UCSD-AML1 (cell line): ENCODE results near the gene NEXN.
"Not testable (repeated sequence)": the region's sequence is repeated elsewhere in the genome, so short reads cannot be mapped to it uniquely, and the experiment has no call there.

ENCODE experiments used
- DNase-seq: peaks from one replicate; lab custom pipeline; 2025; ENCODE audit not compliant: unreplicated experiment; lab: John Stamatoyannopoulos, UW

The NEXN gene

DNA sequence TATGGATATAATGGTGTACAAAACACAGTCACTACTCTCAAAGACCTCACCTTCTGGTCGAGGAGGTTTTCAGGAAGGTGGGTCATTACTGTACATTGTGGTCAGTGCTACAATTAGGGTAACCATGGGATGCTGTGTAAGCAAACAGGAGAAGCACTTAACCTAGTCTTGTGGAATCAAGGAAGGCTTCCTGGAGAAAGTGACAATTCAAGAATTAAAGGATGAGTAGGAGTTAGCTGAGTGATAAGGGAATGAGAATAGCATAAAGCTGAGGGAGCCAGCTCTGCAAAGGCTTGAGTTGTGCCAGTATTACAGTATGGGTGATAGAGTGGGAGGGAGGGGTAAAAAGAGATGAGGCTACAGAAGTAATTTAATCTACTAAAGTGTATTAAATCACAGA is 17.2 kb downstream of the NEXN start:
- DNase-seq = no peak

GRCh38 chr1:77906019-77906545 is 17.7 kb downstream of the NEXN start:
- no peak for DNase-seq

DNA sequence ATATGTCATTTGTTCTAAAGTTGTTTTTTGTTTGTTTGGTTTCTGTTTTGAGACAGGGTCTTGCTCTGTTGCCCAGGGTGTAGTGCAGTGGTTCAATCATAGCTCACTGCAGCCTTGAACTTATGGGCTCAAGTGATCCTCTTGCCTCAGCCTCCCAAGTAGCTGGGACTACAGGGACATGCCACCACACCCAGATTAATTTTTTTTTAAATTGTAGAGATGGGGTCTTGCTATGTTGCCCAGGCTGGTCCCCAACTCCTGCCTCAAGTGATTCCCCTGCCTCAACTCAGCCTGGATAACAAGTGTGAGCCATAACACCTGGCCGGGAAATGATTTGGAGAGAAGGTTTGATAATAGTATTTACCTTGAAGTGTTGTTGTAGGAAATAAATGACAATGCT is 18.2 kb downstream of the NEXN start:
- no peak for DNase-seq

DNA sequence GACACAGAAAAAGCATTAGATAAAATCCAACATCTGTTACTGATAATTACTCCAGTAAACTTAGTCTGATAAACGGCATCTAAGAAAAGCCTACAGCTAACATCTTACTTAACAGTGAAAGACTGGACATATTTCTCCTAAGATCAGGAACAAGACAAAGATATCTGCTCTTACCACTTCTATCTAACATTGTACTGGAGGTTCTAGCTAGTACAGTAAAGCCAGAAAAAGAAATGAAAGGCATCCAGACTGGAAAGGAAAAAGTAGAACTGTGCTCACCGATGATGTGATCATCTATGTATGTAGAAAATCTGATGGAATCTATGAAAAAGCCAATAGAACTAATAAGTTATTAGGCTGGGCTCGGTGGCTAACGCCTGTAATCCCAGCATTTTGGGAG is 21.7 kb downstream of the NEXN start:
- DNase-seq = no peak

- DNase-seq = not testable (repeated sequence)
Measured at GRCh38 chr1:77918918-77919317, 30.5 kb downstream of the NEXN start.

DNA sequence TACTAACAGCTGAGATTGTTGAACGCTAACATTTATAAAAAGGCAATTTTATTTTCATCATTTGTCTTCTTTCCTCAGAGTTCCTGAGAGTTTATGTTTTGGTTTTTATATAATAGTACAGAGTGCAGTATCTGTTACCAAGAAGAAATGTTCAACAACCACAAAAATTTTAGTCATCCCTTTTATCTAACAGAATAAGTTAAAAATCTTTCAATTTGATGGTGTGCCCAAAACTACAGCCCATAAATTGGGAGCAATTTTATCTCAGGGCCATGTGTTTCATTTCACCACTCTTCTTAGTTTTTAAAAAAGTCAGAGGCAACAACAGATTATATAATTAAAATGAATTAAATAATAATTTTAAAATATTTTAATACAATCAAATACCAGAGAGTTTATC is 37.1 kb downstream of the NEXN start:
- DNase-seq = no peak

- DNase-seq = no peak
Measured at GRCh38 chr1:77925956-77926355, 37.5 kb downstream of the NEXN start.

DNA sequence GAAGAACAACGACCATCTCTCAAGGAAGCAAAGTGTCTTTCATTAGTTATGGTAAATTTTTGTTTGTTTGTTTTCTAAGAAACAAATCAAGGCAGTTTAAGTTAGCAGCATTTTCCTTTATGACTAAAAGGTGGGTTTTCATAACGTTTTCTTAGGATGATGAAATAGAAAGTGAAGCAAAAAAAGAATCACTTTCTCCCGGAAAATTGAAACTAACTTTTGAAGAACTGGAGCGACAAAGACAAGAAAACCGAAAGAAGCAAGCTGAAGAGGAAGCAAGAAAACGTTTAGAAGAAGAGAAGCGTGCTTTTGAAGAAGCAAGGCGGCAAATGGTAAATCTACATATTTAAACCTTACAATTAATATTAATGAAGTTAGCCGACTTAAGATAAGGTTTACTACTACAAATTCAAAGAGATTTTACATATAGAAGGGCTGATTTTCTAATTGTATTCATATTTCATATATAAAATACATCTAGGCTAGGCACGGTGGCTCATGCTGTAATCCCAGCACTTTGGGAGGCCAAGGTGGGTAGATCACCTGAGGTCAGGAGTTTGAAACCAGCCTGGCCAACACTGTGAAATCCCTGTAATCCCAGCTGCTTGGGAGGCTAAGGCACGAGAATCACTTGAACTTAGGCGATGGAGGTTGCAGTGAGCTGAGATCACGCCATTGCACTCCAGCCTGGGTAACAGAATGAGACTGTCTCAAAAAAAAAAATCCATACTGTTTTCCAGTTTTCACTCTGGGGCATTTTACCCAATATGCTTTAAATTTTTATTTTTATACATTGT is 38.3 kb downstream of the NEXN start:
- no peak for DNase-seq

DNA sequence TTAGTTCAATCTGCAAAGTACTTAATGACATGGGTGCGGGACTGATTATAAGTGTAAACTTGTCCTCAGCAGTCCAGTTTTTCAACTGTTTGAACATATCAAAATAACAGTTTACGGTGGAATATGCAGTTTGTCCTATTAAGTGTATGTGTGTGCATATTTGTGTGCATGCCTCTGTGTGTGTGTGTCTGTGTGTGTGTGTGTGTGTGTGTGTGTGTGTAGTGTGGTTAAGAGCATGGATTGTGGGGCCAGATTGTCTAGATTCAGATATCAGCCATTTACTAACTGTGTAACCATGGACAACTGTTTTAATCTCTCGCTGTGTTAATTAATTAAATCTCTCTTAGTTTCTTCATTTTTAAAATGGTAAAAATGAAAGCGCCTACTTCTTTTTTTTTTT is 39.0 kb downstream of the NEXN start:
- no peak for DNase-seq

GRCh38 chr1:77929806-77930205 is 41.4 kb downstream of the NEXN start:
- DNase-seq = no peak

DNA sequence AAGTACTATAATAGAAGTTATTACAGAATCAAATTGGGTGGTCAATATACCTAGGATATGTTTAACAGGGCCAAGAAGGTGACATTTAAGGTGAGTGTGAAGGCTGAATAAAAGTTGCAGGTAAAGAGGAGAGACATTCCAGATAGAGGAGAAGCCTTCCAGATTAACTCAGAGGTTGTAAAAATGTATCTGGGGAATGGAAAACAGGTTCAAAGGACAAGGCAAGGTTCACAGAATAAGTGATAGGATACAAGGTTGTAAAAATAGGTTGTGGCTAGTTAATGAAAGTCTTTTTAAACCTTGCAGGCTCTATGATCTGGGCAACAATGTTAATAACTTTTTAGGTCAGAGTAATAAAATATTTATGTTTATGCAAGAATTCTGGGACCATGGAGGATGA is 50.2 kb downstream of the NEXN start:
- no peak for DNase-seq

- no peak for DNase-seq
Measured at GRCh38 chr1:77940921-77941570, 52.6 kb downstream of the NEXN start.

- DNase-seq = no peak
Measured at GRCh38 chr1:77942400-77943140, 54.1 kb downstream of the NEXN start.

GRCh38 chr1:77945345-77945744 is 56.9 kb downstream of the NEXN start:
- DNase-seq = no peak

GRCh38 chr1:77948841-77949424 is 60.5 kb downstream of the NEXN start:
- DNase-seq = no peak

DNA sequence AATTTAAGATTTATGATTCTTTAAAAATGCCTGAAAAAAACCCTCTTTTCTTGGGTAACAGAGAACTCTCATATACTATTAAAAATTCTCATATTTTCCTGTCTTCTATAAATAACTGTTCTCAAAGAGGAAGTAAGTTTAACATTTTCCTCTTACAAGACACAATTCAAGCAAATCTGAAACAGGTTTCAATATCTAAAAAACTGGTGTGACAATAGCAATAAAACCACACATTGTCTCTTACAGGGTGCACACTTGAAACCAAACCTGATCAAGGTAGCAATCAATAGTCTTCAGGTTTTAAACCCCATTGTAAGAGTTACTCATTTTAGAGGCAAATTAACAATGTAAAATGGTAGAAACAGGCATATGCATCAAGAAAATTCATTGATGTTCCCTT is 62.4 kb downstream of the NEXN start:
- no peak for DNase-seq

- no peak for DNase-seq
Measured at GRCh38 chr1:77951328-77951727, 62.9 kb downstream of the NEXN start.

DNA sequence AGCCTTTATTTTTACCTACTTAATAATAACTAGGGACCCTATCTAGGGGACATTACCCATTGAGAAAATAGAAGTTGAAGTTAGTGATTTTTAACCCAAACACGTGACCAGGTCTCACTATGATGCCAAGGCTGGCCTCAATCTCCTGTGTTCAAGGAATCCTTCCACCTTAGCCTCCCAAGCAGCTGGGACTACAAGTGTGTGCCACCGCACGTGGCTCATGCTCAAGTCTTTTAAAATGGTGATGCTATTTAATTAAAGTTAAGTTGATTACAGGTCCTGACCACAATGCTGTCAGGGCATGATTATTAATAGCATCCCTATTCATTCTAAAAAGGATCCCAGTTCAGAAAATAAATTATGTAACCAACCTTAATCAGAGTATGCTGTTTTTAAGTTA is 65.5 kb downstream of the NEXN start:
- no peak for DNase-seq

- no peak for DNase-seq
Measured at GRCh38 chr1:77954521-77954920, 66.1 kb downstream of the NEXN start.

- no peak for DNase-seq
Measured at GRCh38 chr1:77955709-77956108, 67.3 kb downstream of the NEXN start.

- DNase-seq = no peak
Measured at GRCh38 chr1:77956464-77956863, 68.0 kb downstream of the NEXN start.
